ENCODE measurements around the gene SLC38A3. TPM values are rescaled to one million over a fixed set of nuclear protein-coding genes. Genes with fewer than 3 reads are reported as not detected.
A peak's percentile ranks its signal among the peaks of the same experiment; 100 is the strongest.

The SLC38A3 gene
- polyA plus RNA-seq, 1 experiment = 0.06 TPM

- CTCF ChIA-PET = no interaction called here
- POLR2A ChIA-PET = no interaction called here
- Histone ChIP-seq H3K27ac (ENCODE audit: low read depth, low read length) (no peak overlapping the region), H3K27me3 (ENCODE audit: control insufficient read depth, insufficient read depth, low read length) (no peaks in the 10 kb centered on the region), H3K9me3 (ENCODE audit: control insufficient read depth, insufficient read depth, low read length) (no peaks in the 10 kb centered on the region; the same call in 1 of the 2 replicates), H3K4me3 (ENCODE audit: low read depth, low read length) (no peak overlapping the region)
- no peak for TF ChIP-seq CTCF (IDR thresholded peaks at IDR 0.05; ENCODE audit: low read depth, low read length)
- DNase-seq (ENCODE audit: low read depth, low spot score) = no peak
These were observed 36.3 kb upstream of the SLC38A3 start for GRCh38 chr3:50168791-50169190.

DNA sequence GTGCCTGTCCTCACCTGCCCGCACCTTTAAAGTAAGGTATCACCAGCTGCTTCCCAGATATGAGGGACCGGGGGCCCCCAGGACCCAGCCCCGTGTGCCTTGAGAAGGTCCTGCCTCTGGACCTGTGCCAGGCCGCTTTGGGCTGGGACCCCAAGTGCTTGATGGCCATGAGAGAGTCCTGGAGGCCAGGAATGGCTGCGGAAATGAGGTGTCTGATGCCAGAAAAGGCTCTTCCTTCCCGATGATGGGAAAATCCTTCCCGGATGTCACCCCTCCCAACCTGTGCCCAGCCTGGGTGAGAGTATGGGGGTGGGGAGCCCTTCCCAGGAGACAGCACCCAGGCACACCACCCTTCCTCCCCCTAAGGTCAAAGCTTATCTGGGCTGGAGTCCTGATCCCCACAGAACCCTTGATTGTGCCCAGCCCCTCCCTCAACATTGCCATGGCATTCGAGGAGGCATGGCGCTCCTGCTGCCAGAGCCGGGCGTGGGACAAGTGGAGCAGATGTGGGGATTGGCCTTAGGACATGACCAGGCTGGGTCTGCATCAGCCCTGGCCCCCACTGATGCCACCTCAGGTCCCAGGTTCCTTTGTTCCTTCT is 35.7 kb upstream of the SLC38A3 start:
- H3K9me3 ChIP-seq (ENCODE audit: control insufficient read depth, insufficient read depth, low read length) = no peaks in the 10 kb centered on the region; the same call in 1 of the 2 replicates
- DNase-seq (ENCODE audit: low read depth, low spot score) = no peak
- no peak overlapping the region for H3K4me3 ChIP-seq (ENCODE audit: low read depth, low read length)
- POLR2A ChIA-PET = no interaction called here
- CTCF ChIA-PET = interaction anchor here (1.1 kb wide), 1 partner anchor 77 kb away, joined by 3 read pairs; no protein-coding TSS in a partner anchor
- TF ChIP-seq CTCF (IDR thresholded peaks at IDR 0.05; ENCODE audit: low read depth, low read length) = no peak
- H3K27me3 ChIP-seq (ENCODE audit: control insufficient read depth, insufficient read depth, low read length) = no peaks in the 10 kb centered on the region
- H3K27ac ChIP-seq (ENCODE audit: low read depth, low read length) = peak overlapping the region; percentile 31

DNA sequence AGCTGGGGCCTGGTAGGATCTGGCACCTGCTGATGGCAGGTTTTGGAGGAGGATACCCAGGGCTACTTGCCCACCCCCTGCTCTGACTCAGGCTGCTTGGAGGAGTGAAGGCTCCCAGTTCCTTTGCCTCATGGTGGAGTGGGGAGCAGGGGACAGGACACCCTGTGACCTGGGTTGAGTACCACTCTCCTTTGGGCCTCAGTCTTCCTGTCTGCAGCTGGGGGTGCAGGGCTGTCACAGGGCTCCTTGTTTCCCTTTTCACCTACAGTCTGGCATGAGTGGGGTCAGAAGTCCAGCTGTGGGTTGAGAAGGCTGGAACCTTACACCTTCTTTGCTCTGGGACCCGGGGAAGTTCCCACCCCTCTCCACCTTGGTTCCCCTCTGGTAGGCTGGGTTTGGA is 35.2 kb upstream of the SLC38A3 start:
- DNase-seq (ENCODE audit: low read depth, low spot score) = no peak
- ChIA-PET POLR2A (no interaction called here), CTCF (interaction anchor here (1.1 kb wide), 1 partner anchor 77 kb away, joined by 3 read pairs; no protein-coding TSS in a partner anchor)
- H3K27me3 ChIP-seq (ENCODE audit: control insufficient read depth, insufficient read depth, low read length) = no peaks in the 10 kb centered on the region
- peak overlapping the region; percentile 31 for H3K27ac ChIP-seq (ENCODE audit: low read depth, low read length)
- no peaks in the 10 kb centered on the region; the same call in 1 of the 2 replicates for H3K9me3 ChIP-seq (ENCODE audit: control insufficient read depth, insufficient read depth, low read length)
- no peak for TF ChIP-seq CTCF (IDR thresholded peaks at IDR 0.05; ENCODE audit: low read depth, low read length)
- H3K4me3 ChIP-seq (ENCODE audit: low read depth, low read length) = no peak overlapping the region

GRCh38 chr3:50170689-50171088 is 34.4 kb upstream of the SLC38A3 start:
- CTCF ChIA-PET = no interaction called here
- TF ChIP-seq CTCF (IDR thresholded peaks at IDR 0.05; ENCODE audit: low read depth, low read length) = no peak

DNA sequence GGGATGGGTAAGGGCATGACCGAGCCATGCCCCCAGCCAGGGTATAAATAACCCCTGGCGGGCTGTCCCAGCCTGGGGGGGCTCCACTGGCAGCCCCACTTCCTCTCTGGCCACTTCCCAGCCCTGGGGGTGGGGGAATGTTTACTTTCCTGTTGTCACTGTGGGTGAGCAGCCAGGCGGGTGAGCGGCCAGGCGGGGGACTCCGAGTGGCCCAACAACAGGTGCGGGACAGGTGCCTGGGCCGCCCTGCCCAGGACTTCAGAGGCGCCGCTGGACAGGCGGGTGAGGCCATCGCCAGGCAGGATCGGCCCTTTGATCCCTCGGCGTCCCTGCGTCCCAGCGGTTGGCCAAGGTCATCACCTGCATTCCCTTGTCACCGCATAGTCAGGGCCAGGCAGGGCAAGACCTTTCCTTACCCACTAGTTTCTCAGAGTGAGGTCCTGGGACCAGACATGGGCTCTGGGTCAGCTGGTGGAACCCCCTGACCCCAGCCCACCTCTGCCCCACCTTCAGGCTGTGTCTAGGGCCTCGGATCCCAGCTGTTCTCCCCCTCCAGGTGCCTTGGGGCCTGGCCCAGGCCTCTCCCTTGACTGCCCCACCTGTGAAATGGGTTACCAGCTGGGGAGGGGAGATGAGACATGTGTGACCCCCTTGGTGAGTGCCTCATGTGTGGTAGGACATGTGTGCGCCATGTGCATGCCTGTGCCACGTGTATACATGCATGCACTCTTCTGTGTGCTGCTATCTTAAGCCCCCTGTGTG is 33.4 kb upstream of the SLC38A3 start:
- ChIA-PET POLR2A (no interaction called here), CTCF (interaction anchor here (1.2 kb wide), 1 partner anchor 49 kb away, joined by 3 read pairs; no protein-coding TSS in a partner anchor)
- Histone ChIP-seq H3K4me3 (ENCODE audit: low read depth, low read length) (no peak overlapping the region), H3K27ac (ENCODE audit: low read depth, low read length) (no peak overlapping the region), H3K27me3 (ENCODE audit: control insufficient read depth, insufficient read depth, low read length) (no peaks in the 10 kb centered on the region), H3K9me3 (ENCODE audit: control insufficient read depth, insufficient read depth, low read length) (no peaks in the 10 kb centered on the region; the same call in 1 of the 2 replicates)
- TF ChIP-seq CTCF (IDR thresholded peaks at IDR 0.05; ENCODE audit: low read depth, low read length) = no peak
- DNase-seq (ENCODE audit: low read depth, low spot score) = no peak

More at GRCh38 chr3:50170689-50171088, 34.4 kb upstream of the SLC38A3 start:
- peak overlapping the region; percentile 21 for H3K27ac ChIP-seq (ENCODE audit: low read depth, low read length)
- H3K27me3 ChIP-seq (ENCODE audit: control insufficient read depth, insufficient read depth, low read length) = no peaks in the 10 kb centered on the region
- DNase-seq (ENCODE audit: low read depth, low spot score) = peak; percentile 26
- H3K4me3 ChIP-seq (ENCODE audit: low read depth, low read length) = no peak overlapping the region
- POLR2A ChIA-PET = no interaction called here
- H3K9me3 ChIP-seq (ENCODE audit: control insufficient read depth, insufficient read depth, low read length) = no peaks in the 10 kb centered on the region; the same call in 1 of the 2 replicates
